ENCODE measurements around the gene MOB4.

GRCh38 chr2:197515739-197516392 is at the start of gene MOB4:
- no peak for TF ChIP-seq CTCF (IDR thresholded peaks at IDR 0.05; ENCODE audit: low read length)
- TF ChIP-seq EZH2 (optimal IDR thresholded peaks at IDR 0.05; ENCODE audit: low read depth, low read length): no peak

Measured in MM.1S (cell line).